ENCODE data around the gene SSTR3.

Gene SSTR3

GRCh38 chr22:37187891-37188761 is 24.2 kb downstream of the SSTR3 start, which contains the start of gene C1QTNF6:
C1QTNF6 (minus strand) TSS chr22:37188247; CDS start chr22:37188213, 34 bp downstream.
- H3K9me3 ChIP-seq: peaks cover 6% of the 10 kb centered on the region
- peak within 1 kb of the TSS; percentile 80 for H3K4me2 ChIP-seq
- H3K36me3 ChIP-seq: no peaks in the 10 kb centered on the region
- H3K4me3 ChIP-seq: peak within 1 kb of the TSS; percentile 26; the same call in 1 of the 2 replicates
- no peaks in the 10 kb centered on the region for H4K20me1 ChIP-seq
- peaks cover 58% of the 10 kb centered on the region for H3K4me1 ChIP-seq
- H3K27me3 ChIP-seq: no peaks in the 10 kb centered on the region
- peak within 1 kb of the TSS; percentile 51 for H3K9ac ChIP-seq
- H3K27ac ChIP-seq: peak within 1 kb of the TSS; percentile 64
- no peak for TF ChIP-seq Cebpa-rat (IDR thresholded peaks at IDR 0.05)

DNA sequence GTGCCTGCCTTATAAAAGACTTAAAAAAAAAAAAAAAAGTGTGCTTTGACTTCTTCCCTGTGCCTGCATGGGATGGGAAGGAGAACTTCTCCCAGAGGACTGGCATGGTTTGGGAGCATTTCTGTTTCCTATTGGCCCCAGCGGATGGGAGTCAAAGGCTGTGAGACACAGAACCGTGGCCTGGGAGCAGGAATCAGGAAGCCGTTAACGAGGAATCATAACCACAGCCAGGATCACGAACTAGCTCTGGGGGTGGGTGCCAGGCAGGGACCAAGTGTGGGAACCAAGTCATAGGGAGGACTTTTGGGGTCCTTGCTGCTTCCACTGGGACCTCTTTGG is 24.8 kb downstream of the SSTR3 start:
- H3K4me1 ChIP-seq: peaks cover 64% of the 10 kb centered on the region
- no peaks in the 10 kb centered on the region for H4K20me1 ChIP-seq
- no peaks in the 10 kb centered on the region for H3K36me3 ChIP-seq
- H3K9ac ChIP-seq: peak overlapping the region; percentile 51
- TF ChIP-seq Cebpa-rat (IDR thresholded peaks at IDR 0.05): no peak
- no peaks in the 10 kb centered on the region for H3K9me3 ChIP-seq
- H3K4me2 ChIP-seq: peak overlapping the region; percentile 80
- H3K27ac ChIP-seq: peak overlapping the region; percentile 64
- no peaks in the 10 kb centered on the region for H3K27me3 ChIP-seq
- H3K4me3 ChIP-seq: peak overlapping the region; percentile 26; the same call in 1 of the 2 replicates

- Histone ChIP-seq H3K27ac (no peak overlapping the region), H3K4me2 (peak overlapping the region; percentile 80), H3K4me1 (peaks cover 67% of the 10 kb centered on the region)
Observed at GRCh38 chr22:37186997-37187522, 25.2 kb downstream of the SSTR3 start.

GRCh38 chr22:37186228-37186996 is 25.9 kb downstream of the SSTR3 start:
- H3K36me3 ChIP-seq: no peaks in the 10 kb centered on the region
- no peak overlapping the region for H3K9ac ChIP-seq
- no peak overlapping the region for H3K4me3 ChIP-seq
- no peak overlapping the region for H3K27ac ChIP-seq
- H3K27me3 ChIP-seq: no peaks in the 10 kb centered on the region
- no peak for TF ChIP-seq Cebpa-rat (IDR thresholded peaks at IDR 0.05)
- peaks cover 67% of the 10 kb centered on the region for H3K4me1 ChIP-seq
- H4K20me1 ChIP-seq: no peaks in the 10 kb centered on the region
- H3K4me2 ChIP-seq: peak overlapping the region; percentile 80
- H3K9me3 ChIP-seq: no peaks in the 10 kb centered on the region

More at GRCh38 chr22:37186997-37187522, 25.2 kb downstream of the SSTR3 start:
- H3K4me3 ChIP-seq: no peak overlapping the region
- TF ChIP-seq Cebpa-rat (IDR thresholded peaks at IDR 0.05): no peak
- H3K27me3 ChIP-seq: no peaks in the 10 kb centered on the region
- no peaks in the 10 kb centered on the region for H4K20me1 ChIP-seq
- H3K9me3 ChIP-seq: no peaks in the 10 kb centered on the region
- H3K9ac ChIP-seq: no peak overlapping the region
- H3K36me3 ChIP-seq: no peaks in the 10 kb centered on the region

DNA sequence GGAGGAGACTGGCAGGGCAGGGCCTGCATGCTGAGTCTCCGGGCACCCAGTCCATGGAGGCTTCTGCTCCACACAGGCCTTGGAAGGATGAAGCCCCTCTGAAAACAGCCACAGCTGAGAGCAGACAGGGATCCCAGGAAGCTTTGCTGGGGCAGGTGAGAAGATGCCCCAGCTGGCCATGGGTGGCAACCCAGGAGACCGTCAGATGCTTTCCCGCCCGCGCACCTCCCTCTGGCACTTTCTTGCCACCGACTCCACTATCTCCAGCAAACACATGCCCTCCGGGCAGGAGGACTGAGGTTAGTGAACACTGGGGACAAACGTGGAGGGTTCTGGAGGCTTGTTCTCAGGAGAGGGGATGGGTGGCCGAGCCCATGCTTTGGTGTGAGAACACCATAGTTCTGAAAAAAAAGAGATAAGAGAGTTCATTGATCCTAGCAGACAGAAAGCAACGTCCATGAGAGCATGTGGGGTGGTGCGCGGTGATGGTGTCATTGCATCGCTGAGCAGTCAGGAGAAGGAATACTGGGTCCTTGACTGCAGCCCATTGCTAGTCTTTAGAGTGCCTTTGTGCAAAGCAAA is 26.5 kb downstream of the SSTR3 start:
- Histone ChIP-seq H3K27me3 (no peaks in the 10 kb centered on the region), H3K4me2 (0 out of 2 replicates have a peak overlapping the region, but pooled peaks have one; percentile 80), H3K4me1 (peaks cover 69% of the 10 kb centered on the region), H3K4me3 (no peak overlapping the region), H3K9ac (no peak overlapping the region), H3K9me3 (no peaks in the 10 kb centered on the region), H4K20me1 (no peaks in the 10 kb centered on the region), H3K27ac (no peak overlapping the region), H3K36me3 (no peaks in the 10 kb centered on the region)
- TF ChIP-seq Cebpa-rat (IDR thresholded peaks at IDR 0.05): no peak

DNA sequence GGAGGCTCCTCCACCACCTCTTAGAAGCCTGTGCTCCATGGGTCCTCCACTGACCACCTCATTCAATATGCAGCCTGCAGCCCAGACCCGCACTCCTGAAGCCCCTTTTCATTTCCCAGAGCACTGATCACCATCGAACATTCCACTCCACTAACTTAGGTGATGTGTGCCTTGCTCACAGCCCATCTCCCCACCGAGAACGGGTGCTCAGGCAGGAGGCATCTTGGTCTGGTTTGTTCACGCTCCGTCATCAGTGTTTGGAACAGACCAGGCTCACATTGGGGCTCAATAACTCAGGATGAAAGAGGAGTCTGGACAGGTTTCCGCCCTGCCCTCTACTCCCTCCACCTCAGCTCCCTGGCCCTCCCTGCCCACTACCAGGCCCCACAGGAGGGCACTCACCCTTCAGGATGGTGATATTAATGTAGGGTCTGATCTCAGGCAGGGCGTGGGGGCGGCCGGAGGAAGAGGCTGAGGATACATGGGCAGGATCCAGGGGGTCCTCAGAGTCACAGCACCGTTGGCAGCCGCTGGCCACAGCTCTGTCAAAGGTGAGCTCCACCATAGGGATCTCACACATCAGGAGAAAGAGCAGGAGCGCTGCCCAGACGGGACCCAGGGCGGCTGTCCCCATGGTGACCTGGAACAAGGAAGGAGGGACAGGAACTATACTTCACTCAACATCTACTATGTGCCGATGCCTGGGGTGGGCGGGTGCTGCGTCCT is 27.3 kb downstream of the SSTR3 start:
- Histone ChIP-seq H3K4me2 (0 out of 2 replicates have a peak overlapping the region, but pooled peaks have one; percentile 5), H3K27ac (no peak overlapping the region), H3K4me1 (peaks cover 76% of the 10 kb centered on the region), H3K9ac (no peak overlapping the region), H3K27me3 (no peaks in the 10 kb centered on the region), H3K4me3 (no peak overlapping the region), H3K36me3 (no peaks in the 10 kb centered on the region), H4K20me1 (no peaks in the 10 kb centered on the region), H3K9me3 (no peaks in the 10 kb centered on the region)
- TF ChIP-seq Cebpa-rat (IDR thresholded peaks at IDR 0.05): no peak

- H4K20me1 ChIP-seq: no peaks in the 10 kb centered on the region
- no peaks in the 10 kb centered on the region for H3K9me3 ChIP-seq
- H3K9ac ChIP-seq: no peak overlapping the region
- no peaks in the 10 kb centered on the region for H3K36me3 ChIP-seq
- no peak for TF ChIP-seq Cebpa-rat (IDR thresholded peaks at IDR 0.05)
- H3K4me2 ChIP-seq: peak overlapping the region; percentile 44
- no peak overlapping the region for H3K27ac ChIP-seq
- H3K27me3 ChIP-seq: no peaks in the 10 kb centered on the region
- H3K4me3 ChIP-seq: no peak overlapping the region
- peaks cover 80% of the 10 kb centered on the region for H3K4me1 ChIP-seq
Observed at GRCh38 chr22:37184380-37184755, 27.9 kb downstream of the SSTR3 start.

DNA sequence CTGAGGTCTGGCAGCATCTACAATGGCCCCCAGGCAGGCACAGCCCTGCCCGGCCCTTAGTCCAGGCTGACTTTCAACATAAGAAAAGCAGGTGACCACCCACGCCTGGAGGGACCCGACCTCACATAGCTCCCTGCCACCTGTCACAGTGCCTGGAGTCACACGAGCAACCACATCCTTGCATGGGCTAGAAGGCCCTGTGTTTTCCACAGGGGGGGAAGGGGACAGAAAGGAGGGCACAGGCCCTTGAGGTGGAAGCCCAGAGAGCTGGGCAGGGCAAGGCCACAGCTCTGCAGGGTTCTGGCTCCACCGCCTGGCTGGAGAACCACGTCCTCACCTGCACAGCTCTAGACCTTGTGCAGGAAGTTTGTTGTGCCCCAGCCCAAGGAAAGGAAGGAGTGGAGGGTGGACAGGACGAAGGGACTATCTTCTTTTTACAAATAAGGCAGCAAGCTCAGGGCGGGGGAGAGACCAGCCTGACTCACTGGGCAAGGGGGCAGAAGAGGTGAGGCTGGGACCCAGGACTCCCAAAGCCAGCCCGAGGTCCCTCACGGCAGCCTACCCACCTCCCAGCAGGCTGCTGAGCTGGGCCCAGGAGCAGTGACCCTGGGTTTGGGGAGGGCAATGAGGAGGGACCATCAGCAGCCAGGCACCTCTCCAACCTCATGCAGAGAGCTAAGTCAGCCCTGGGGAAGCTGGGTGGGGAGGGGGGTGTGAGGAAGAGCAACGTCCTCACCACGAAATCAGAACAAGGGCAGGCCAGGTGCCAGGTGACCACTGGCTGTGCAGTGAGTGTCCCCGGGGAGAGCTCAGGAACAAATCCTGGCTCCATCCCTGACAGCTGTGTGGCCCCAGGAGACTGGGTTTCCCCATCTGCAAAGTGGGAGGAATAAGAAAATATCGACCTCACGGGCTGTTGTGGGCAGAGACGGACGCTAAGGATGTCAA is 28.6 kb downstream of the SSTR3 start:
- Histone ChIP-seq H3K36me3 (no peaks in the 10 kb centered on the region), H3K27me3 (no peaks in the 10 kb centered on the region), H4K20me1 (no peaks in the 10 kb centered on the region), H3K9ac (0 out of 2 replicates have a peak overlapping the region, but pooled peaks have one; percentile 3), H3K4me1 (peaks cover 78% of the 10 kb centered on the region), H3K9me3 (no peaks in the 10 kb centered on the region), H3K4me3 (no peak overlapping the region), H3K27ac (peak overlapping the region; percentile 33; the same call in 1 of the 2 replicates), H3K4me2 (peak overlapping the region; percentile 44)
- TF ChIP-seq Cebpa-rat (IDR thresholded peaks at IDR 0.05): no peak
